ENCODE results near the gene ASNSD1. TPM values are rescaled to one million over a fixed set of nuclear protein-coding genes. Genes with fewer than 3 reads are reported as not detected.
A peak's percentile ranks its signal among the peaks of the same experiment; 100 is the strongest.

Gene ASNSD1
- total and polyA plus RNA-seq, 9 of the 15 experiments (the other 6 are each of a cell fraction or from before 2014, with no cell fraction given), result 23.9 to 56.4 (median 38.3) TPM

DNA sequence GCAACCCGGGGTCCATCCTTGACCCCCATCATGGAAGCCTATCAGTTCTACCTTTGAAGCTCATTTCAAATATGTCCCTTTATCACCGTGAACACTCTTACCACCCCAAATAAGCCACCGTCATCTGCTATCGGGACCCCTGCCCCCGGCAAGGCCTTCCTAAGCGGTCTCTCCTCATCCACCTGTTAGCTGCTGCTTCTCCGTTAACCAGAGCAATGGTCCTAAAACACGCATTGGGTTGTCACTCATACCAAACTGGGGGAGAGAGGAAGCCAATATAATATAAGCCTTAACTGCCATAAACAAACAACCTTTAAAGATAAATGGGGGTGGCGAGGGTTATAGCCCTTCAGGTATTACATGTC, 680 bp downstream of the ASNSD1 start:
- WGBS (ENCODE audit: insufficient coverage, low coverage, missing lambda C conversion rate), result 1% methylated on average over 9 of the region's 9 CpGs
- H2AFZ ChIP-seq (ENCODE audit: low read depth, low read length), result peak overlapping the region; percentile 96
- POLR2A ChIA-PET, result interaction anchor here (0.7 kb wide), 1 partner anchor 657 kb away, joined by 3 read pairs; no protein-coding TSS in a partner anchor
- no peaks in the 10 kb centered on the region for H4K20me1 ChIP-seq (replicated peaks; ENCODE audit: control insufficient read depth, insufficient read depth, low read length)
- peak overlapping the region; percentile 88; the same call in 2 of the 3 replicates for H3K27ac ChIP-seq (ENCODE audit: extremely low read depth, low read depth, low read length)
- no peaks in the 10 kb centered on the region for H3K27me3 ChIP-seq (ENCODE audit: control insufficient read depth in 2 of 2, insufficient read depth in 2 of 2, low read length in 2 of 2)
- CTCF ChIA-PET (ENCODE audit: low intra/inter-chr PET ratio), result interaction anchor here (1.4 to 2.6 kb wide), 4 partner anchors 35 to 518 kb away, joined by 7 to 38 read pairs (median 11); partner anchors contain the start of gene OSGEPL1
- H3K36me3 ChIP-seq (ENCODE audit: control insufficient read depth, insufficient read depth, low read length), result peaks cover 15% of the 10 kb centered on the region; the same call in 2 of the 3 replicates
- no peaks in the 10 kb centered on the region for H3K9me3 ChIP-seq (replicated peaks; ENCODE audit: control insufficient read depth, insufficient read depth, low read depth, low read length)
- peak overlapping the region; percentile 96 to 97 for H3K9ac ChIP-seq (ENCODE audit: insufficient read depth in 1 of 2, low read depth in 2 of 2, low read length in 2 of 2)
- in situ Hi-C loops (cut with MboI) (no loop called here), intact Hi-C loops (cut with micrococcal nuclease) (loop anchor here (1.0 to 10.0 kb wide), 4 partner anchors 36 to 653 kb away; partner anchors contain the start of genes HIBCH and OSGEPL1)
- H3K4me1 ChIP-seq (replicated peaks in 1 of 2; ENCODE audit: control insufficient read depth in 2 of 2, insufficient read depth in 2 of 2, low read length in 2 of 2), result no peaks in the 10 kb centered on the region; a peak in 1 of 5 replicates
- BruUV-seq (replicated peaks), result no TSS peak
- FAIRE-seq, result no peak
- peak; percentile 28 for ATAC-seq
- peak overlapping the region; percentile 96 for H3K4me2 ChIP-seq (ENCODE audit: insufficient read depth, low read length)
- TF ChIP-seq SPI1 (IDR thresholded peaks at IDR 0.05; ENCODE audit: borderline replicate concordance, low read depth, low read length) (no peak), ZNF584 (CRISPR knock-in tag; IDR thresholded peaks at IDR 0.05; ENCODE audit: low read depth) (no peak), CBX2 (IDR thresholded peaks at IDR 0.05; ENCODE audit: insufficient read depth, low read length, poor library complexity, severe bottlenecking) (no peak), GABPB1 (CRISPR knock-in tag; IDR thresholded peaks at IDR 0.05) (no peak), ZNF766 (CRISPR knock-in tag; conservative IDR thresholded peaks at IDR 0.05) (no peak), SIN3B (IDR thresholded peaks at IDR 0.05; ENCODE audit: low read depth) (no peak)
- TF ChIP-seq, protein P1, sequence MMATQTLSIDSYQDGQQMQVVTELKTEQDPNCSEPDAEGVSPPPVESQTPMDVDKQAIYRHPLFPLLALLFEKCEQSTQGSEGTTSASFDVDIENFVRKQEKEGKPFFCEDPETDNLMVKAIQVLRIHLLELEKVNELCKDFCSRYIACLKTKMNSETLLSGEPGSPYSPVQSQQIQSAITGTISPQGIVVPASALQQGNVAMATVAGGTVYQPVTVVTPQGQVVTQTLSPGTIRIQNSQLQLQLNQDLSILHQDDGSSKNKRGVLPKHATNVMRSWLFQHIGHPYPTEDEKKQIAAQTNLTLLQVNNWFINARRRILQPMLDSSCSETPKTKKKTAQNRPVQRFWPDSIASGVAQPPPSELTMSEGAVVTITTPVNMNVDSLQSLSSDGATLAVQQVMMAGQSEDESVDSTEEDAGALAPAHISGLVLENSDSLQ (IDR thresholded peaks at IDR 0.05), result peak; percentile 53; the same call in 1 of the 2 replicates
- H3K4me3 ChIP-seq, result peak overlapping the region; percentile 78
- H3K9me1 ChIP-seq (ENCODE audit: control insufficient read depth, insufficient read depth, low read length), result no peaks in the 10 kb centered on the region
- peak in 1 of 4 experiments; percentile 12 for DNase-seq (ENCODE audit: extremely low read depth in 1 of 4, low spot score in 3 of 4)
- H3K79me2 ChIP-seq (ENCODE audit: control insufficient read depth, insufficient read depth, low read length), result peaks cover 22% of the 10 kb centered on the region
